CMK (cell line): ENCODE results near the gene SALL1.

Source experiments
- DNase-seq: peaks from one replicate; pipeline ENCODE4 v3.0.0-alpha.2; 2010; ENCODE audit warnings: low read depth

The SALL1 gene

DNA sequence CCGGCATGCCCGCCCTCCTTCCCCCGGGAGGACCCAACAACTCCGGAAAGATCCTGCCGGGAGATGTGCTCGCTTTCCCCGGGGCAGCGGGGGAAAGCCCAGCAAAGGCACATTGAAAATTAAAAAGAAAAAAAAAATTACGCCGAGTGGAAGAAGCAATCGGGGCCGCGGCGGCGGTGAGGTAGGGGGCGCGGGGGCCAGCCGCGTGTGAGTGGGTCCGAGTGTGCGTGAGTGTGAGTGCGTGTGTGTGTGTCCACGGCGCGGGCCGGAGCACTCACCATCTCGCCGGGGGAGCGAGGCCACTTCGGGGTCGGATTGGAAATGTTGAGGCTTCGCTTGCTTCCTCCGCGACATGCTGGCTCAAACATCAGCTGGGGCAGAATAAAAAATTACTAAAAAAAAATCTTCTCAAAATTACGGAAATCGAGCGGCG lies at the start of gene SALL1:
TSS of gene SALL1 (minus strand) at position 383 of the 433 bp plus-strand sequence. CDS start at position 354, 29 bp downstream.
- no peak for DNase-seq

DNA sequence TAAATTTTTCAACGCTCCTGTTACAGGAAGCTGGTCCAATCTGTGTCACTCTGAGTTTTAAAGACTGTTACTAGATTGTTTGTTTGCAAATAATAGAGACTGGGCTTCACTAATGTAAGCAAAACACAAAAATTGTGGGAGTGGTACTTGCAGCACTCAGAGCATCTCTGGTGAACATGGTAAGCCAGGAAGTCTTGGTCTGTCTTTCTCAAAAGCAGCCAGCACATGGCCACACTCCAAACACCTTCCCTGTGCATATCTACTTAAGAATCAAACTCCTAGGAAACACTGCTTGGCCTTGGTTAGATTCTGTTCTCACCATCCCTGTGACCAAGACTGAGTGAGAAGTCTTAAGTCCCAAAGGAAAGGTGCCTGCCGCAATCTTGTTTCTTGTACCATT lies 49.7 kb upstream of the SALL1 start:
- no peak for DNase-seq

DNA sequence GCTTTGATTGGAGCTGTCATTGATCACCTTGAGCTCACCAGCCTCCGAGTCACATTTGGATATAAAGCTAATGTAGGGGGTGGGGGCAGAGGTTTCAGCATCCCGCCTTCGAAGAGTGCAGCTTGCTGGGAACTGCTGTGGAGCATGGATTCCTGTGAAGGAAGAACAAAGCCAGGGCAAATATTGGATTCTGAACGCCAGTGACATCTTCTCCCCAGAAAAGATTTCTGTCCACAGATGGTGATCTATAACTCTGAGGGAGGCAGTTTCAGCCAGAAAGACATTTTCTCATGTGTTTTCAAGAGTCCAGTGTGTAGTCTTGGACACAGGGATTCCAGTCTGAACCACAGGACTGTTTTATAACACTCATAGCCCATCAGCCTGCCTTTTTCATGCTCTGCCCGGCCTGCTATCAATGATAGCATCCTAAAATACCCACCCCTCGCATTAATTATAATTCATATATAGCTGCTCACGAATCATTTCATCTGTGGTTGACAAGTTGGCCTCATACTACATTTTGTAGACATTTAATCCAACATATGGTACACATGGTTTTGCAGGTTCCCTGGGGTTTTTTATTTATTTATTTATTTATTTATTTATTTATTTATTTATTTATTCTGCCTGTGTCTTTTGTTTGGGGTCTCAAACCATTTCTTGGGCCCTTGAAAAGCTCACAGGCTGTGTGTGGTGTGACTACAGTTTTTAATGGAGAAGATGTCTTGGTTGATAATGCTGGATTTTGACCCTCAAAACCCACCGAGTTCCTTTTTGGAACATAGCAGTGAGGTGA lies 47.1 kb upstream of the SALL1 start:
- no peak for DNase-seq

DNA sequence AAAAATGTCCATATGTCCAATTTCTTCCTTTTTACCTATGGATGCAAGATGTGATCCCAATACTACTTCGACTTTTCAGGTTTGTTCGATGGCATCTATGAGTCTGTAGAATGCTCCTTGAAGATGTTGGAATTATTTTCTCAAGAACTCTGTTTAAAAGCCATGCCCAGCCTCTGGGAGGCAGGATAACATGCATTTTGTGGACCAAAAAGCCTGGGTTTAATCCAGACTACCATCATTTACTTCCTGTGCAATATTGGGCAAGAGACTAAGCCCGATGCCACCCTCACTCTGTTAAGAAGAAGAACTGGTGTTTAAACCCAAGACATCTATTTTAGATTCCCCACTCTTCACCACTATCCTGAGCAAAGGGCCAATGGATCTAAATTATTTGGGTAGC lies 42.8 kb upstream of the SALL1 start:
- no peak for DNase-seq

DNA sequence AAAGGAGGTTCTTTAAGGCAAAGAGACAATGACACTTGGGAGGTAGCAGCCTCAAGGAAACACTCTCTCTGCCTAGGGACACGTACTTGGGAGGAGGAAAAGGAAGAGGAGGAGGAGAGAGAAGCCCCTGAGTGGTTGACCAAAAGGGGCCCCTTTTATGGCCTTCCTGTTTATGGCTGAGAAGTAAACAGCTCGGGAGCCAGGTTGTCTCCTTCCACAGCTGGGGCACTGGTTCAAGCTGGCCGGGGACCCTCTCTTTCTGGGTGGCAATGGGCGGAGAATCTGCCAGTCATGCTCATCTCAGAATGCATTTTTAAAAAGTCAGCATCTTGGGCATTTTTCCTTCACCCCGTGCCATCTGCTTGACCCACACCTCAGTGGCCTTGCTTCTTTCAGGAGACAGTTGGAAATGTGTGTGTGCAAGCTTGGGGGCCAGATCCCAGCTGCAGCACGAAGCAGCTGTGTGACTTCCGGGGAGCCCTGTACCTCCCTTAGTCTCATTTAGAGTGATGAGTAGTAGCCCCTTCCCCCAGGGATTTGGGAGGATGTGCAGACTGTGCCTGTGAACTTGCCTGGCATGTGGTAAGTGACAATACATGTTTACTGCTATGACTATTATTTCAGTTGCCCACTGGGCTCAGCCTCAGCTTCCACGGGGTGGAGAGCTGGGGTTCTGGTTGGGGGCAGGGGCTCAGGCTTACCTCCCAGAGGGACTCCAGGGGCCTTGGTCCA lies 33.8 kb upstream of the SALL1 start:
- no peak for DNase-seq

DNA sequence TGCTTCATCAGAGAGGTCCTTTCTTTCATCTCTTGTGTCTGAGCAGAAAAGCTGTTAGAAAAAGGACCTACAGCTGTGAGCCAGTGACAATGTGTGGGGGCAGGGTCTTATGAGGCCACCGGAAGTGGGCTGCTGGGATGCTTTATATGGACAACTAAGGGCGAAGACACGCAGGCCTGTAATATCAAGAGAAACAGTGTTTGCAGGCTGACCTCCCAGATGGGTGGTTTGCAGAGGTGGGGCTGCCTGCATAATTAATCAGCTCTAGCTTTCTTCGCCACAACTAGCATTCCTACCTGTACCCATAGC lies 30.4 kb upstream of the SALL1 start:
- DNase-seq, result no peak

DNA sequence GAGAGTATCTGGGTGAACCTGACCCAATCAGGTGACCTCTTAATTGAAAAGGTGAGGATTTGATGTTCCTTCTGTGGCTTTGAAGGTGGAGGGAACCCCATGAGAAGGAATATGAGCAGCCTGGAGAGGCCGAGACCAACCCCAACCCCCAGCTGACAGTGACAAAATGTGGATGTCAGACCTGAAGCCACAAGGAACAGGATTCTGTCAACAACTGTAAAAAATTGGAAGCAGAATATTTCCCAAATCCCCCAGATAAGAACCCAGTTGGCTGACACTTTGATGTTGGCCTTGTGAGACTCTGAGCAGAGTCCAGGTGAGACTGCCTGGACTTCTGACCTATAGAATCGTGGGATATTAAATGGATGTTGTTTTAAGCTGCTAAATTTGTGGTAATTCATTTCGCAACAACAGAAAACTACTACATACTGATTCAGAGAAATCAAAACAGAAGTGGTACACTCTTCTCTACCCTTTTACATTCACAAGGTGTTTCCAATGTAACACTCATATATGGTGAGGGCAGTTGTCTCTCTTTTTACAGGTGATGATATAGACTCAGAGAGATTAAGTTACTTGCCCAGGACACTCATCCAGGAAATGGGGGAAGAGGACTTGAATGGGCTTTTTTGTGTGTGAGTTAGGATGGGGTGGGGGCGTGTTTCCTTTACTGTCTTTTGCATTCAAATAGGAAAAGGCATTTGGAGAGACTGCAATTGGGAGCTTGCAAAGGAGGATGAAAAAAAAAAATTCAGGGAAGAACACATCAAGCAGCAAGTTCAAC lies 29.8 kb upstream of the SALL1 start:
- DNase-seq, result no peak

DNA sequence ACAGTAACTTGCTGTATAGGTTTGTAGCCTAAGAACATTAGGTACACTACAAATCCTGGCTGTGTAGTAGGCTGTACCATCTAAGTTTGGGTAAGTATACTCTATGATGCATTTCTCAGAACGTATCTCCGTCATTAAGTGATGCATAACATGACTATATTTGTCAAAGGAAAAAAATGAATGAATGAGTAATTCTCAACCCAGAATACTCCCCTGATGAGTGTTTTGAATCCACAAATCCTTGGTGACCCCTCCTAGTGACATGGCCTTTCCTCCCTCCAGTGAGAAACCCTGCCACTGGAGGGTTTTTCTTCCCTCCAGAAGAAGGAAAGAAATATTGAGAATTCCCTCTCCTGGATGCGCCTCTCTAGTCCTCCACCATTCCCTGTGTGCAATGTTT lies 24.0 kb upstream of the SALL1 start:
- DNase-seq, result no peak

DNA sequence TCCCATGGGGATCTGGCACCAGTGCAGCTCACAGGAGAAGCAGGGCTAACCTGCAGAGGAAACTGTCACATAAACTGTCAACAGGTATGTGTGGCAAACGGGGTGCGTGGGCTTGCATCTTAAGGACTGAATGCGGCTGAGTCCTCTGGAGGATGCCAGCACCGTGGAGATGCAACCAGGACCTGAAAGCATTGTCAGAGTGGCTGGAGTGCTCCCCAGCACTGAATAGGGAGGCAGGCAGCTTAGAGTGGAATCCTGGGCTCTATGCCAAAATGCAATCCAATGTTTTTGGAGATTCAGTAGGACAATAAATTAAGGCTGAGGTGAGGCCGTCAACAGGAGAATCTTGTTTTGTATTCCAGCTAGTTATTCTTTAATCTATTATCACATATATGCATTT lies 21.3 kb upstream of the SALL1 start:
- DNase-seq, result no peak

DNA sequence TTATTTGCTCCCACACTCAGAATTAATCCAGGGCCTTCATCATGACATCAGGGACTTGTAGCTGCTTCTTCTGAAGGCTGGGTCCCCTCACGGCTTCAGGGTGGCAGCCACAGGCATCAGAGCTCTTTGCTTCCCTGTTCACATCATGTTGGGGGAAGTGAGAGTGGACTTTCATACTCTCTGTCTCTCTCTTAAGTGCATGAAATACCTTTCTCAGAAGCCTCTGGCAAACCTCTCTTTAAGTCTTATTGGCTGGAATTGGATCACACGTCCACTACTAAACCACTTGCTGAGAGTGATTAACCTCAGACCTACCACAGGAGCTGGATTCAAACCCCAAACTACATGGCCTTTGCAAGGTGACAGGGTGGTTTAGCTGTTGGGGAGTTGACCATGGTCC lies 17.7 kb upstream of the SALL1 start:
- DNase-seq, result no peak

DNA sequence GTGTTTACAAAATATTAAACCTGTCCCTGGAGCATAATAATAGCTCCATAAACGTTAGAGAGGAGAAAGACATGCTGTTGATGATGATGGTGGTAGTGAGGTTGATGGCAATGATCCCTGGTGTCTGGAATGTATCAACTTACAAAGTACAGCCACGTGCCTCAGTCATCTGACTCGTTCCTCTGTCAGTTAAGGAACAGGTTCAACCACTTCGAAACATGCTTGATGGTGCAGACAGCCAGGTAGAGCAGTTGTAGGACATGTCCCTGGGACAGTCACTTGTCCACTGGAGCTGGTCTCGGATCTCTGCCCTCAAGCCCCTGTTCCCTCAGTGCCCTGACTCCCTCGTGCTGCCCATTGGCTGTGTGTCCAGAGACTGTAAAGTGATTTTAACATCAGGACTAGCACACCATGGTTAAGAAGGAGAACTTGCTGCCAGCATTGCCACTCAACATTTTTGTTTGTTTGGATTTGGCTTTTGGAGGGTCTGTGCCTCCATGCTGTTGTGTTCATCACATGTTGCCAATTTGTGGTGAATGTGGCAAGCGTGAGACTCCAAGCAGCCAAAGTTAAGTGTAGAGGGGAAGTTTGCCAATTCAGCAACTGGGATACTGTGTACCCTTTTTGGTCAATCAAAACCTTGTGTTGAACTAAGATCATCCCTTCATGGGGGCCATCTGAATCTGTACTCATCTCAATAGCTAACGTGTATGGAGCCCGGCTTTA lies 16.3 kb upstream of the SALL1 start:
- DNase-seq, result no peak

DNA sequence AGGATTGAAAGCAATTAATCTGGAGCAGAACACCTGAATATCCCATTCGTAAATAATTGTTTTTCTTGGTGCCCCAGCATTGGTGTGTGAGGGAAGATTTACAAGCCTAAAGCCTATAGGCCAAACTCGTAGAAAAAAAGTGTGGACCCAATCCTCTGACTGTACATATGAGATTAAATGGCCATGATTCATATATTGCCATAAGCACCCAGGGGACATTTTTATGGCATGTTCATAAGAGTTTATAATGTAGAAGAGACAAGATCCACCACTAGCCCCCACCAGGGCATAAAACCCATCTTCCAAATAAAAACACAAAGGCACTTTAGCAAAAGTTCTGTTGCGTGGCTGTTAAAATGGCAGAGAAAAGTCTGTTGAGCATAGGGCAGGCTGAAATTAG lies 15.5 kb upstream of the SALL1 start:
- no peak for DNase-seq

DNA sequence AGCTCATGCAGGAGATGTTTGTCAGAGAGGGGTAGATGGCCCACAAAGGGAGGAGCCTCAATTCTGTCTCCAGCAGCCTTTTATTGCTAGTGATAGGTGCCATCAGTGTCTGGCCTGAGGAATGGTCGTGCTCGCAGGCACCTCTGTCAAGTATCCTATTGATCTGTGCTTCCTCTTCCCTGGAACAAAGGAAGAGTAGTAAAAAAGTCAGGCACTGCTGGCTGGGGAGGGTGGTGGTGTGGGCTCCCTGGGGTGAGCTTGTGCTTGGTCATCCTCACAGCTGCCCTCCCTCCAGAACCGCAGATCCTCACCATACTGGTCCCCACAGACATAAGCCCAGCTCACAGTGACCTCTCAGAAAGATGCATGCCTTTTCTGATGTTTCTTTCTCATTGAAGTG lies 15.0 kb upstream of the SALL1 start:
- no peak for DNase-seq

DNA sequence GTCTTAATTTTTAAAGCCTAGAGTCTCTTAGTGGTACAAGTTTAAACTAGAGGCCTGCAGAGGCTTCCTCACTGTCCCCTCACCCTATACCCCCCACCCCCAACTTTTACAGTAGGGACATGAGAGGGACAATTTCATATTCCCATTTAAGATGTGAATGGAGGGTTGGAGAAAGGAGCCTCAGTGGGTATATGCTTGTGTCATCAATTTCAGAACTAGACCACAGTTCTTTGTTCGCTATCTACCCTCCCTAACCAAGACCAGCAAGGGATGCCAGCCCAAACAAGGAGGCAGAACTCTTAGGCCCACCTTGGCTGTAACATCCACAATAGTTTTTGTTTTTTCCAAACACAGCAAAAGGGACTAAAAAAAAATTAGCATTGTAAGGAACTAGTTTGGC lies 14.0 kb upstream of the SALL1 start:
- DNase-seq, result no peak

DNA sequence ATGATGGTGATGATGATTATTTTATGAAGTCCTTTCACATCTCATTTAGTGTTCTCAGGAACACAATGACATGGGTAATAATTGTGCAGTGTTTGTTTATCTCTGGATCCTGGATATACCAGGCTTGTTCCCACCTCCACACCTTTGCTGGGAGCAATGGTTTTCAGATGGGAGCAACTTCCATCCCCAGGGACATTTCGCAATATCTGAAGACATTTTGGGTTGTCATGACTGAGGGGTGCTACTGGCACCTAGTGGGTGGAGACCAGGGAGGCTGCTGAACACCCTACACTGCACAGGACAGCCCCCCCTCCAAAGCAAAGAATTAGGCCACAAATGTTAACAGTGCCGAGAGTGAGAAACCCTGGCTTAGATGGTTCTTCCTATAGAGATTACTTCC lies 13.5 kb upstream of the SALL1 start:
- no peak for DNase-seq

DNA sequence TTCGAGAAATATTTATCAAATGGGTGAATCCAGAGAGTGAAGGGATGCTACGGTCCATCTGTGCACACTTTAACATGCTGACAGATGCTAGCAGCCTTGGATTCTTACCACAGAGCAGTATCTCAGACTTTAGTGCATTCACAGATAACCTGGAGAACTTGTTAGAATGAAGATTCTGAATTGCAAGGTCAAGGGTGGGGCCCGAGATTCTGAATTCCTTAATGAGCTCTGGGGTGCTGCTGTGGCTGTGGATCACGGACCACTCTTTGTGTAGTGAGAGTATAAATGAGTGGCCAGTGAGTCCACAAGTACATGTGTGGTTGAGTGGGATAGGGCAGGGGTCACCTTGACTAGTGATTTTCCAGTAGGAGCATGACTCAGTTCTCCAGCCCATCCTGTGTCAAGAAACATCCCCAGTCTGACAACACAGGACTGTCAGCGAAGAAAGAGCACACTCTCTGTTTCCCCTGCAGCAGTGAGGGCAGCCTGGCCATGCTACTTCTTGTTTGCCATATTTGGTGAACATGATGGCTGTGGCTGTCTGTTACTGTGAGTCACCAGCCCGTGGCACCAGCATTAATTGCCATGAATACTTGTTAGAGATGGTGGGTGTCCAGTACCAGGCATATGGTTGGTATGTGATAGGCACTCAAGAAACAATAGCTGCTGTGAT lies 13.0 kb upstream of the SALL1 start:
- no peak for DNase-seq

DNA sequence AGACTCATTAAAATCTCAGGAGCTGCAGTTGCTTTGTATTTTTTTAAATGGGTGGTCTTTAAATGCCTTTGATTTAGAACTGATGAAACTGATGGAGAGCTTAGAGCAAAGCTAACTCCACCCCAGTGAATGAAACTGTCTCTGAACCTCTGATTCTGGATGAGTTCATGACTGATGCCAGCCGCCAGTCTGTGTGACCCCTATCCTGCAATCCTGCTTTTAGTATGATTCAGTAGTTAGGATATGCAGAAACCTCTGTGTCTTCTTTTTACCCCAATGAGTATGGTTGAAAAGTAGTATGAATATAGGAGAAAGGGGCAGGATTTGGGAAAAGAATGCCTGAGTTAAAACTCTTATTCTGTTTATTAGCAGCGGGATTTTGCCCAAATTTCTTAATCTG lies 12.3 kb upstream of the SALL1 start:
- no peak for DNase-seq

DNA sequence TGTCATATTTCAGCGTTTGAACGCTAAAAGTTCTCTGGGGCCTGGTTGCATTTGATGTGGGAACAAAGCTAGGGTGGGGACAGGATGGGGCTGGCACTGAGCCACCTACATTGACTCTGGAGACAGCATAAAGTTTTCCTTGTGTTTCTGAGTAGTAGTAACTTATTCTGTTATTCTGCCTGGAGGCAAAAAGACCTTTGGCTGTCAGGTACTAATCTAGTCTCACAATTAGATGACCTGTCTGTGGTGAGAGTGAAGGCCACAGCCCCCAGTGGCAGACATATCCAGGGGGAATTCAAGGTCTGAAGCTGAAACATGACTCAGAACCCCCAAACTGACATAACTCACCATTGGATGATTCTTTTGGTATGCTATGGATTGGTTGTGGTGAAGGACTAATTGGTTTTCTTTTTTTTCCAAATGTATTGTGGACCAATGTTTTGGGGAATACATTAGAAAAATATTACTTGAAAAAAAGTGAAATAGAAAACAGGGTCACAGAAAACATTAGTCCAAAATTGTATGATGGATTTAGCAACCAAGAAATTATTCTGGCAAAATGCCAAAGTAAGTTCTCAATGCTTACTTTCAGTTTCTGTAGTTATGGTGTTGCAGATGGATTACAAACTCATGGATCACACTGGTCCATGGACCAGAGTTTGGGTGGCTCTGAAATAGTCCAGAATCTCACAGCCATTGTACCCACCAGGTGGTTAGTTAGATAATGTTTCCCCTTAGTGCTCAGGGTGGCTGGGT lies 10.5 kb upstream of the SALL1 start:
- DNase-seq, result no peak

DNA sequence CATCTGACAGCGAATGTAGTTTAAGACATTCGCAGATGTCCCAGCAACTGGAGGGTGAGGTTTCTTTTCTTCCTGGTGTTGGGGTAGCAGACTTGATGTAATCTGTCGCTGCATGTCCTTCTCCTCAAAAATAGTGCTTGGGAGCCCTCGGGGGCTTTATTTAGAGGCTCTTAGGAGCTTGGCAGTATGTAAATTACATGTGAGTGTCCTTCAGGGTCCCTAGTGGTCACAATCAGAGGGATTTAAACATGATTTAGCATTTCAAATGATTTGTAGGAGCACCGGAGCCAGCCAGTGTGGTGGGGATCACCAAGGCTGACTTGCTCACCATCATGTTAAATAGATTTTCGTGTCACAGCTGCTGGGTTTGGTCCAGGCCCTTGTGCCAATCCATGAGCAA lies 8.8 kb upstream of the SALL1 start:
- DNase-seq, result no peak

DNA sequence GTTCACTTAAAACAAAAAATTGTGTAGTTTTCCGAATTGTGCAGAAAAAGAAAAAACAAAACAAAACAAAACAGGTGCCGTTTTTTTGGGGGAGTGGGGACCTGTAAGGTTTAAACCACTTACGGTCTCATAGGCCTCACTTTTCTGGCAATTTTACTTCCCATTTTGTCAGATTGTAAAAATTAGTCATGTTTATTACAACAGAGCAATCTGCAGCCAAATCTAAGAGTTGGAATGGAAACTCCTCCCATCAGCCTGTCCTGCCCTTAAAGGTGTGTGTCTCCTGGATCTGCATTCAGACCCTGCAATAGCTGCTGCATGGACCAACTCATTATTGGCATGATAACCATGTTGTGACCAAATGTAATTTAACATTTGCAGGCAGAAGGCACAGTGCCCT lies 8.2 kb upstream of the SALL1 start:
- DNase-seq, result no peak

DNA sequence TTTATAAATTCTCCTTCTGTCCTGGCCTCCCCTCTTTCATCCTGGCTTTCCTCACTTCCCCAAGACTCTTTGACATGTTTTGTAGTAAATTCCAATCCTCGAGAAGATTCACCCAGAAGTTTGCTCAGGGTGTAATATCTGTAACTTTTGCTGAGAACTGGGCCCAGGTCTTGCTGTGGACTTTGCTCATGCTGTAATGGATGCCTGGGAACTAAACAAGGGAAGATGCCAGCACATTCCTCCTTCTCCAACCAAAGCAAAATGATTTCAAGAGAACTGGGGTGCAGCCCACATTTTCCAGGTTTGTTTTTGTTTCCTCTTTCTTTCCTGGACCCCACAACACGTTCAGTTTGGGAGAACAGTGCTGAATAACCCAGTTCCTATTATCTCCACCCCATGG lies 6.6 kb upstream of the SALL1 start:
- DNase-seq, result no peak
